WTC11 (cell line): ENCODE results near the gene MAP7. TPM values are rescaled to one million over a fixed set of nuclear protein-coding genes. Genes with fewer than 3 reads are reported as not detected.

Experiments used
- ATAC-seq: fragments of 200-7000 bp; cut with Tn5 transposase; 2 replicates; pipeline ENCODE4 v1.10.0; 2021; ENCODE audit warnings: mild to moderate bottlenecking, moderate library complexity
- CTCF ChIA-PET: fragments of 300-600 bp; sonication (Branson Sonifier 250); formaldehyde crosslinking; loops from one replicate; lab custom pipeline; 2021; ENCODE audit warnings: antibody characterized with exemption; lab: Charles Lee
- POLR2A ChIA-PET: fragments of 350-600 bp; sonication (Branson Sonifier 250); formaldehyde crosslinking; loops from one replicate; lab custom pipeline; 2021; ENCODE audit warnings: antibody characterized with exemption; lab: Charles Lee
- DNase-seq: peaks from one replicate; pipeline ENCODE4 v3.0.0; 2021; ENCODE audit warnings: low spot score
- H3K27ac Mint-ChIP-seq: 2 replicates; pipeline ENCODE4 v1.8.0; 2021; ENCODE audit warnings: mixed read lengths
- H3K27me3 Mint-ChIP-seq: 2 replicates; pipeline ENCODE4 v1.8.0; 2021; ENCODE audit warnings: low read depth, mild to moderate bottlenecking, moderate library complexity, mixed read lengths
- H3K36me3 Mint-ChIP-seq: 2 replicates; pipeline ENCODE4 v1.8.0; 2021; ENCODE audit warnings: mixed read lengths
- H3K4me1 Mint-ChIP-seq: 2 replicates; pipeline ENCODE4 v1.8.0; 2022; ENCODE audit warnings: mixed read lengths
- H3K4me3 Mint-ChIP-seq: 2 replicates; pipeline ENCODE4 v1.8.0; 2021; ENCODE audit warnings: mild to moderate bottlenecking, moderate library complexity, mixed read lengths
- H3K9me3 Mint-ChIP-seq: 2 replicates; pipeline ENCODE4 v1.8.0; 2021; ENCODE audit warnings: mixed read lengths
- AFF4 ChIP-seq: sonication (generic); formaldehyde crosslinking; IDR thresholded peaks from 2 replicates; pipeline ENCODE4 v1.8.1; 2023; ENCODE audit warnings: mild to moderate bottlenecking, missing genetic modification reagents, borderline replicate concordance
- ERG ChIP-seq: fragments of 250-450 bp; sonication (Bioruptor Pico); IDR thresholded peaks from 2 replicates; pipeline ENCODE4 v1.8.0; 2021; ENCODE audit warnings: mild to moderate bottlenecking
- ETV6 ChIP-seq: sonication (generic); formaldehyde crosslinking; IDR thresholded peaks from 2 replicates; pipeline ENCODE4 v1.8.1; 2022; ENCODE audit warnings: mild to moderate bottlenecking, missing genetic modification reagents
- NFE2L1 ChIP-seq: sonication (generic); formaldehyde crosslinking; IDR thresholded peaks from 2 replicates; pipeline ENCODE4 v1.8.1; 2023; ENCODE audit warnings: missing genetic modification reagents
- OVOL2 ChIP-seq: fragments of 250-450 bp; sonication (Bioruptor Pico); IDR thresholded peaks from 2 replicates; pipeline ENCODE4 v1.9.0; 2021; ENCODE audit warnings: mild to moderate bottlenecking, borderline replicate concordance
- RORB ChIP-seq: fragments of 250-450 bp; sonication (Bioruptor Pico); IDR thresholded peaks from 2 replicates; pipeline ENCODE4 v1.9.0; 2021; ENCODE audit warnings: mild to moderate bottlenecking
- ZNF121 ChIP-seq: sonication (generic); formaldehyde crosslinking; IDR thresholded peaks from 2 replicates; pipeline ENCODE4 v1.8.0; 2023; ENCODE audit warnings: missing genetic modification reagents
- ZNF232 ChIP-seq: sonication (generic); formaldehyde crosslinking; IDR thresholded peaks from 2 replicates; pipeline ENCODE4 v1.8.0; 2022; ENCODE audit warnings: mild to moderate bottlenecking, missing genetic modification reagents
- ZNF425 ChIP-seq: fragments of 250-450 bp; sonication (Bioruptor Pico); conservative IDR thresholded peaks from 2 replicates; pipeline ENCODE4 v1.9.0; 2021; ENCODE audit warnings: mild to moderate bottlenecking
- ZNF532 ChIP-seq: fragments of 250-450 bp; sonication (Bioruptor Pico); IDR thresholded peaks from 2 replicates; pipeline ENCODE4 v1.9.0; 2021; ENCODE audit warnings: mild to moderate bottlenecking, borderline replicate concordance
- total RNA-seq: library from RNA; stranded (reverse); gene quantifications from 3 replicates; pipeline ENCODE4 v1.2.3, GENCODE V29; 2021

The MAP7 gene
- total RNA-seq, 1 experiment from 2014 or later: 56.6 TPM

- POLR2A ChIA-PET: no interaction called here
Observed at GRCh38 chr6:136501096-136501495, 49.1 kb downstream of the MAP7 start.

More at GRCh38 chr6:136501096-136501495, 49.1 kb downstream of the MAP7 start:
- Mint-ChIP-seq H3K9me3 (no peaks in the 10 kb centered on the region), H3K36me3 (no peaks in the 10 kb centered on the region), H3K27me3 (no peaks in the 10 kb centered on the region), H3K4me1 (peaks cover 88% of the 10 kb centered on the region), H3K27ac (peak overlapping the region; percentile 97), H3K4me3 (no peak overlapping the region)
- DNase-seq (no peak), ATAC-seq (peak; percentile 68)
- CTCF ChIA-PET: interaction anchor here (0.6 to 2.9 kb wide), 5 partner anchors 10 to 49 kb away, joined by 3 to 11 read pairs (median 3); partner anchors contain the start of gene MAP7
- TF ChIP-seq ZNF121 (CRISPR knock-in tag) (no peak), RORB (CRISPR knock-in tag) (no peak), ETV6 (CRISPR knock-in tag) (no peak), OVOL2 (CRISPR knock-in tag) (no peak), NFE2L1 (CRISPR knock-in tag) (no peak), ZNF532 (no peak), AFF4 (CRISPR knock-in tag) (no peak), ERG (CRISPR knock-in tag) (no peak), ZNF425 (CRISPR knock-in tag) (no peak), ZNF232 (CRISPR knock-in tag) (no peak)
